Caco-2 (cell line): ENCODE results near the gene CNOT6. TPM values are rescaled to one million over a fixed set of nuclear protein-coding genes. Genes with fewer than 3 reads are reported as not detected.
"Not testable (repeated sequence)": the region's sequence is repeated elsewhere in the genome, so short reads cannot be mapped to it uniquely, and the experiment has no call there.

Experiments used
- BruUV-seq: library from RNA; stranded (reverse); fragments of 400-500 nt; replicated peaks from 2 replicates; lab custom pipeline; 2021; lab: Mats Ljungman, UMichigan
- CTCF ChIA-PET: fragments of 300-600 bp; sonication (Branson Sonifier 250); formaldehyde crosslinking; loops from one replicate; lab custom pipeline; 2022; ENCODE audit warnings: antibody characterized with exemption; lab: Charles Lee
- POLR2A ChIA-PET: fragments of 300-600 bp; sonication (Branson Sonifier 250); formaldehyde crosslinking; loops from one replicate; lab custom pipeline; 2022; ENCODE audit warnings: antibody characterized with exemption; lab: Charles Lee
- DNase-seq, 2 experiments: peaks; one replicate each; pipeline versions ENCODE4 v3.0.0 to v3.0.0-alpha.2; 2020 to 2022
- H3K27me3 ChIP-seq: replicated peaks from 2 replicates; pipeline ENCODE4 v1.6.0; 2011; ENCODE audit warnings: low read length; ENCODE audit not compliant: control insufficient read depth, insufficient read depth
- H3K36me3 ChIP-seq: 2 replicates; pipeline ENCODE4 v1.5.1; 2011; ENCODE audit warnings: low read length; ENCODE audit not compliant: control insufficient read depth, insufficient read depth
- H3K4me1 ChIP-seq: fragments of 250-450 bp; sonication (Bioruptor Pico); 2 replicates; pipeline ENCODE4 v1.5.1; 2020; ENCODE audit warnings: mild to moderate bottlenecking
- H3K4me3 ChIP-seq: 2 replicates; pipeline ENCODE4 v1.5.1; 2011; ENCODE audit warnings: low read depth, mild to moderate bottlenecking, control low read depth, low read length
- H3K9me3 ChIP-seq: fragments of 250-450 bp; sonication (Bioruptor Pico); 2 replicates; pipeline ENCODE4 v1.5.1; 2020; ENCODE audit warnings: mild to moderate bottlenecking, moderate library complexity
- H3K27ac Mint-ChIP-seq: one replicate; pipeline ENCODE4 v1.8.0; 2022; ENCODE audit warnings: mixed read lengths; ENCODE audit not compliant: unreplicated experiment
- H3K27me3 Mint-ChIP-seq: one replicate; pipeline ENCODE4 v1.8.0; 2022; ENCODE audit warnings: mixed read lengths; ENCODE audit not compliant: insufficient read depth, unreplicated experiment
- H3K36me3 Mint-ChIP-seq: one replicate; pipeline ENCODE4 v1.8.0; 2022; ENCODE audit warnings: mild to moderate bottlenecking, mixed read lengths; ENCODE audit not compliant: insufficient read depth, unreplicated experiment
- H3K4me1 Mint-ChIP-seq: one replicate; pipeline ENCODE4 v1.8.0; 2022; ENCODE audit warnings: low read depth, mixed read lengths; ENCODE audit not compliant: unreplicated experiment
- H3K4me3 Mint-ChIP-seq: one replicate; pipeline ENCODE4 v1.8.0; 2022; ENCODE audit warnings: mild to moderate bottlenecking, moderate library complexity, mixed read lengths; ENCODE audit not compliant: unreplicated experiment
- H3K9me3 Mint-ChIP-seq: one replicate; pipeline ENCODE4 v1.8.0; 2022; ENCODE audit warnings: mixed read lengths; ENCODE audit not compliant: unreplicated experiment
- CTCF ChIP-seq, 2 experiments: fragments of 200-600 bp in 1 of 2; IDR thresholded peaks; 1 replicate in 1 of 2; 2 replicates in 1 of 2; pipeline versions ENCODE4 v1.5.1 to v1.8.0; 2011 to 2022; ENCODE audit warnings: antibody characterized with exemption in 1 of 2, control low read depth in 1 of 2, inconsistent platforms in 1 of 2, low read depth in 1 of 2, low read length in 1 of 2, mild to moderate bottlenecking in 1 of 2, moderate library complexity in 1 of 2; ENCODE audit not compliant: insufficient read depth in 1 of 2, severe bottlenecking in 1 of 2, unreplicated experiment in 1 of 2
- intact Hi-C: fragments of 100-400 bp; cut with micrococcal nuclease; formaldehyde crosslinking; loops from one replicate; pipeline ENCODE4 v1.10.0; 2022; ENCODE audit not compliant: unreplicated experiment
- total RNA-seq: library from RNA; stranded (reverse); gene quantifications from 2 replicates; pipeline ENCODE4 v1.2.3, GENCODE V29; 2022

The CNOT6 gene
- total RNA-seq, 1 experiment from 2014 or later: 46.3 TPM

DNA sequence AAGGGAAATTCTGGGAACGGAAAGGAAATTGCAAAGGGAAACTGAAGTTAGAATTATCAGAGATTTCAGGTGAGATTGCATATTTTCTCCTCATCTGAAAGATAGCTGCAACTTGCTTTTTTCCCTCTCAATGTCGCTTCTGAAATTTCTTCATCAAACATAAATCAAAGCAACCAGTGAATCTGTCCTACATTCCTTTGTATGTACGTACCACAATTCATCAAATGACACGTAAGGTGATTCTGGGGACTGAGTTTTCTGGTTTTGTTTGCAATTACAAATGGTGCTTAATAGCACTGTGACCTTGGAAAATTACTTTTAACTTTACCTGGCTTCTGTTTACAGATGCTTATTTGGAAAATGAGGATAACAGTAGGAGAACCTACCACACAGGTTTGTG, 21.9 kb upstream of the CNOT6 start:
- BruUV-seq: no TSS peak
- Mint-ChIP-seq H3K27me3 (peaks cover 2% of the 10 kb centered on the region), H3K4me3 (no peak overlapping the region), H3K27ac (no peak overlapping the region), H3K36me3 (no peaks in the 10 kb centered on the region), H3K4me1 (peaks cover 2% of the 10 kb centered on the region), H3K9me3 (no peaks in the 10 kb centered on the region)
- Histone ChIP-seq H3K4me3 (no peak overlapping the region), H3K9me3 (no peaks in the 10 kb centered on the region), H3K27me3 (peaks cover 2% of the 10 kb centered on the region; the same call in 1 of the 2 replicates), H3K4me1 (no peaks in the 10 kb centered on the region), H3K36me3 (no peaks in the 10 kb centered on the region)
- no peak for TF ChIP-seq CTCF (IDR thresholded peaks at IDR 0.05; ENCODE audit: insufficient read depth in 1 of 2, low read depth in 1 of 2, low read length in 1 of 2, severe bottlenecking in 1 of 2, unreplicated experiment in 1 of 2)
- CTCF ChIA-PET: interaction anchor here (1.5 to 2.0 kb wide), 2 partner anchors 143 to 156 kb away, joined by 3 to 6 read pairs; no protein-coding TSS in a partner anchor
- DNase-seq: no peak
- intact Hi-C loops: loop anchor here (10.0 kb wide), 2 partner anchors 117 to 267 kb away; partner anchors contain the start of genes GFPT2 and RASGEF1C
- POLR2A ChIA-PET: no interaction called here

DNA sequence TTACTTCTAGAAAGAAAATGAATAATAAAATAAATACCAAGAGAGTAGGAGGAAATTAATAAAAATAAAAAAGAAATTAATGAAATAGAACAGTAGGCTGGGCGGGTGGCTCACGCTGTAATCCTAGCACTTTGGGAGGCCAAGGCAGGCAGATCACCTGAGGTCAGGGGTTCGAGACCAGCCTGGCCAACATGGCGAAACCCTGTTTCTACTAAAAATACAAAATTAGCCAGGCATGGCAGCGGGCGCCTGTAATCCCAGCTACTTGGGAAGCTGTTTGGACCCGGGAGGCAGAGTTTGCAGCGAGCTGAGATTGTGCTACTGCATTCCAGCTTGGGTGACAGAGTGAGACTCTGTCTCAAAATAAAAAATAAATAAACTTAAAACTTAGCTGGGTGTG, 20.8 kb upstream of the CNOT6 start:
- H3K4me1 ChIP-seq, H3K4me3 Mint-ChIP-seq, H3K27me3 ChIP-seq, H3K4me1 Mint-ChIP-seq, BruUV-seq, H3K27me3 Mint-ChIP-seq, H3K27ac Mint-ChIP-seq, H3K4me3 ChIP-seq, DNase-seq, H3K36me3 Mint-ChIP-seq, POLR2A ChIA-PET, H3K9me3 ChIP-seq, H3K36me3 ChIP-seq, H3K9me3 Mint-ChIP-seq: not testable (repeated sequence)
- intact Hi-C loops: loop anchor here (10.0 kb wide), 2 partner anchors 119 to 269 kb away; partner anchors contain the start of genes GFPT2 and RASGEF1C
- CTCF ChIA-PET: interaction anchor here (0.6 to 1.5 kb wide), 3 partner anchors 8 to 145 kb away, joined by 3 to 4 read pairs (median 3); no protein-coding TSS in a partner anchor

DNA sequence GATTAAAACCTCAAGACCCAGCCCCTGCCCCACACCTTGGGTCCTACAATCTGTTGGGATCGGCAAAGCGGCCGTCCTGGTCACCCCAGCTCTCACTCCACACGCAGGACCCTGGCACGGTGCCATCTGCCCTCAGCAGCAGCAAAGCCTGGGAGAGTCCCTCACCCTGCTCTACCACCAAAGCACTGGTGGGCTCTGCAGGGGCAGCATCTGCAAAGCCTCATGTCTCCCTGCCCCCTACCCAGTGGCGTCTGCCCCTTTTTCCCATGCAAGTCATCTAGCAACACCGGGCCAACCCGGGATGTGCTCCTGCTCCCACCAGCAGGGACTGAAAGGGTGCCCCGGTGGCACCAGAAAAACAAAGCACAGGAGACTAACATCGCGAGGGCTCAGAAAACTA, 19.6 kb upstream of the CNOT6 start:
- no peaks in the 10 kb centered on the region for H3K36me3 Mint-ChIP-seq
- CTCF ChIA-PET: interaction anchor here (1.1 kb wide), 1 partner anchor 103 kb away, joined by 4 read pairs; no protein-coding TSS in a partner anchor
- Histone ChIP-seq H3K27me3 (peaks cover 2% of the 10 kb centered on the region; the same call in 1 of the 2 replicates), H3K9me3 (no peaks in the 10 kb centered on the region), H3K4me3 (no peak overlapping the region), H3K4me1 (no peaks in the 10 kb centered on the region), H3K36me3 (no peaks in the 10 kb centered on the region)
- no peak overlapping the region for H3K27ac Mint-ChIP-seq
- BruUV-seq: no TSS peak
- peaks cover 2% of the 10 kb centered on the region for H3K27me3 Mint-ChIP-seq
- H3K9me3 Mint-ChIP-seq: no peaks in the 10 kb centered on the region
- intact Hi-C loops: loop anchor here (10.0 kb wide), 2 partner anchors 120 to 270 kb away; partner anchors contain the start of genes GFPT2 and RASGEF1C
- POLR2A ChIA-PET: no interaction called here
- no peak for DNase-seq
- no peak overlapping the region for H3K4me3 Mint-ChIP-seq
- TF ChIP-seq CTCF (IDR thresholded peaks at IDR 0.05; ENCODE audit: insufficient read depth in 1 of 2, low read depth in 1 of 2, low read length in 1 of 2, severe bottlenecking in 1 of 2, unreplicated experiment in 1 of 2): no peak
- no peaks in the 10 kb centered on the region for H3K4me1 Mint-ChIP-seq

DNA sequence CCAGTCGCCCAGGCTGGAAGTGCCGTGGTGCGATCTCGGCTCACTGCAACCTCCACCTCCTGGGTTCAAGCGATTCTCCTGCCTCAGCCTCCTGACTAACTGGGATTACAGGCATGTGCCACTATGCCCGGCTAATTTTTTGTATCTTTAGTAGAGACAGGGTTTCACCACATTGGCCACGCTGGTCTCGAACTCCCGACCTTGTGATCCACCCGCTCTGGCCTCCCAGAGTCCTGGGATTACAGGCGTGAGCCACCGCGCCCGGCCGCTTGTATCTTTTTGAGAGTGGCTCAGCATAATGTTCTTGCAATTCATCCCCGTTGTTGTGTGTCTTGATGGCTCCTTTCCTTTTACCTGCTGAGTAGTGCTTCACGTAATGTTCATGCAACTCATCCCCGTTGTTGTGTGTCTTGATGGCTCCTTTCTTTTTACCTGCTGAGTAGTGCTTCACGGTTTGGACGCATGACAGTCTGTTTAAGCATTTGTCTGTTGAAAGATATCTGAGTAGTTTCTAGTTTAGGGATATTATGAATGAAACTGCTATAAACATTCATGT, 18.1 kb upstream of the CNOT6 start:
- intact Hi-C loops: loop anchor here (10.0 kb wide), 2 partner anchors 121 to 271 kb away; partner anchors contain the start of genes GFPT2 and RASGEF1C
- POLR2A ChIA-PET, H3K27me3 Mint-ChIP-seq, DNase-seq, H3K4me3 Mint-ChIP-seq, H3K9me3 Mint-ChIP-seq, H3K4me3 ChIP-seq, H3K36me3 ChIP-seq, H3K4me1 Mint-ChIP-seq, H3K27ac Mint-ChIP-seq, H3K9me3 ChIP-seq, H3K36me3 Mint-ChIP-seq, H3K27me3 ChIP-seq, BruUV-seq, H3K4me1 ChIP-seq, CTCF ChIA-PET: not testable (repeated sequence)
